ENCODE data around the gene SPPL3.
"Not testable (repeated sequence)": the region's sequence is repeated elsewhere in the genome, so short reads cannot be mapped to it uniquely, and the experiment has no call there.

The SPPL3 gene

GRCh38 chr12:120739821-120740613 is 164.1 kb downstream of the SPPL3 start:
- no peak for DNase-seq

GRCh38 chr12:120739031-120739762 is 165.0 kb downstream of the SPPL3 start:
- DNase-seq = no peak

- no peak for DNase-seq
These were observed 165.7 kb downstream of the SPPL3 start for GRCh38 chr12:120738252-120739030.

- no peak for DNase-seq
These were observed 166.5 kb downstream of the SPPL3 start for GRCh38 chr12:120737557-120738251.

GRCh38 chr12:120736404-120737331 is 167.5 kb downstream of the SPPL3 start:
- DNase-seq = no peak

- no peak for DNase-seq
These were observed 169.0 kb downstream of the SPPL3 start for GRCh38 chr12:120735181-120735580.

- no peak for DNase-seq
These were observed 169.9 kb downstream of the SPPL3 start for GRCh38 chr12:120734210-120734609.

- DNase-seq = no peak
These were observed 170.6 kb downstream of the SPPL3 start for GRCh38 chr12:120733574-120733973.

- DNase-seq = not testable (repeated sequence)
These were observed 172.0 kb downstream of the SPPL3 start for GRCh38 chr12:120732198-120732597.

- DNase-seq = no peak
These were observed 177.2 kb downstream of the SPPL3 start for GRCh38 chr12:120726961-120727360.

- DNase-seq = no peak
These were observed 177.7 kb downstream of the SPPL3 start for GRCh38 chr12:120726510-120726793.

- peak; percentile 82 for DNase-seq
These were observed 178.3 kb downstream of the SPPL3 start, which contains the start of gene ACADS for GRCh38 chr12:120725659-120726509. Gene ACADS, plus strand, starts transcription at chr12:120725826. Its CDS starts 60 bp downstream, at chr12:120725886.

- DNase-seq = no peak
These were observed 179.0 kb downstream of the SPPL3 start for GRCh38 chr12:120725151-120725658.

- no peak for DNase-seq
These were observed 179.4 kb downstream of the SPPL3 start for GRCh38 chr12:120724720-120725119.

GRCh38 chr12:120722784-120723183 is 181.4 kb downstream of the SPPL3 start:
- no peak for DNase-seq

GRCh38 chr12:120721866-120722265 is 182.3 kb downstream of the SPPL3 start:
- no peak for DNase-seq

- no peak for DNase-seq
These were observed 183.0 kb downstream of the SPPL3 start for GRCh38 chr12:120720987-120721801.

GRCh38 chr12:120720234-120720986 is 183.7 kb downstream of the SPPL3 start:
- peak; percentile 11 for DNase-seq

All from kidney glomerular epithelial cell (primary cell).